ENCODE measurements around the gene RASGEF1C. TPM values are rescaled to one million over a fixed set of nuclear protein-coding genes. Genes with fewer than 3 reads are reported as not detected.

Gene RASGEF1C
- total RNA-seq, 1 donor from 2014 or later, result not detected

DNA sequence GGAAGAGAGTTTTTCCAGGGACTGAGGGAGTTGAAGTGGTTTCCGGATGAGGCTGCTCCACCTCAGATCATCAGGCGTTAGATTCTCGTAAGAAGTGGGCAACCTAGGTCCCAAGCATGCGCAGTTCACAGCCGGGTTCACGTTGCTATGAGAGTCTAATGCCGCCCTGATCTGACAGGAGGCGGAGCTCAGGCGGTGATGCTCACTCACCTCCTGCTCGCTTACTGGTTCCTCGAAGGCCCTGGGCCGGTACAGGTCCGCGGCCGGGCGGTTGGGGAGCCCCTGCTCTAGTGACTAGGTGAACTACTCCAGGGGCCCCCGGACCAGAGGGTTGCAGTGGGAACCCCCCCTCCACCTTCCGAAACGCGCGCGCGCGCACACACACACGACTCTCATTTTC lies 136.5 kb downstream of the RASGEF1C start:
- peak; percentile 59 for DNase-seq
- TF ChIP-seq CTCF (IDR thresholded peaks at IDR 0.05), result no peak
- Histone ChIP-seq H3K4me1 (peaks cover 21% of the 10 kb centered on the region), H3K4me3 (peak overlapping the region; percentile 94), H3K27me3 (ENCODE audit: low read depth) (no peaks in the 10 kb centered on the region), H3K36me3 (no peaks in the 10 kb centered on the region), H3K9me3 (no peaks in the 10 kb centered on the region), H3K27ac (peak overlapping the region; percentile 92)
- ATAC-seq, result no peak
- intact Hi-C loops (cut with DNase I), result no loop called here

DNA sequence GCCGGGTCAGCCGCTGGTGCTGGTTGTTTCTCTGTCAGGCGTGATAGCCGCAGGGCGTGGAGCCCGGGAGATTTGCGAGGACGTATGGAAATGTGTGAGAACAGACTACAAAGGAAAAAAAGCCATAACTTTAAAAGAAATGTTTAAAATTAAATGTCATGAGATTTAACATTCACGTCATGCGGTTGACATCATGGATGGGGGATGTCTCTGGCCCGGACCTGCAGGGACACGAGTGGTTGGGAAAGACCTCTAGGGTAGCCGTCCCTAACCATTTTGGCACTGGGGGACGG lies 136.8 kb downstream of the RASGEF1C start:
- H3K4me3 ChIP-seq, result peak overlapping the region; percentile 94
- peak overlapping the region; percentile 92 for H3K27ac ChIP-seq
- no peak for TF ChIP-seq CTCF (IDR thresholded peaks at IDR 0.05)
- intact Hi-C loops (cut with DNase I), result no loop called here
- no peaks in the 10 kb centered on the region for H3K27me3 ChIP-seq (ENCODE audit: low read depth)
- DNase-seq (no peak), ATAC-seq (no peak)
- no peaks in the 10 kb centered on the region for H3K36me3 ChIP-seq
- H3K9me3 ChIP-seq, result no peaks in the 10 kb centered on the region
- peaks cover 21% of the 10 kb centered on the region for H3K4me1 ChIP-seq

DNA sequence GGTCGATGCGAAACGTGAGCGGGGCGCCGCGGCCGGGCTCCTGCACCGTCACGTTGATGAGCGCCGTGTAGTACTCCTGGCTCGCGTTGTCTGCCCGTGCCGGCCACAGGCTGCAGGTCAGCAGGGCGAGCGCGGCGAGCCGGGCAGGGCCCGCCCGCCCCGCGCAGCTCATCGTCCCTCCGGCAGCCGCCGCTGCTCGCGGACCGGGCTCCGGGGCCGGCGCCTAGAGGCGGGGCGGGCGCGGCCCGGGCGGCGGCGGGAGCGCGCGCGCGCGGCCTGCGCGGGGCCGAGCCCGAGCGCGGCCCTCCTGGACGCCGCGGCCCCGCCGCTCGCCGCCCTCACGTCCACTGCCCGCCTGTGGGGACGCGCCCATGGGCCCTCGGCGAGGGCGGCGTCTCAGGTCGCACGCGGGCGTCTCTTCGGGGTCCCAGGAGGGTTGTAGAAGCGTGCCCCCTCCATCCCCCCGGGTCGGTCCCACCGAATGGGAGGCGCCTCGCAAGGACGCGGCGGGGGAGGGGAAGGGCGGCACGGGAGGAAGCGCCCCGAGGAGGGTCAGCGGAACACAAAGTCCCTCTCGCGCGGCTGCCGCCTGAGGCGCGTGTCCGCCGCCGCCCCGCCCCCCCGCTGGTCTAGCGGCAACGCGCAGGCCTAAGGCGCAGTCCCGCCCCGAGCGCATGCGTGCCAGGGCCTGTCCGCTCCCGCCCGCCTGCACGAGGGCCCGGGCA lies 137.3 kb downstream of the RASGEF1C start, which contains the start of gene RNF130:
Gene RNF130 (minus strand): TSS at position 229 of the 725 bp plus-strand sequence. CDS start 57 bp downstream, at position 172.
- intact Hi-C loops (cut with DNase I), result no loop called here
- Histone ChIP-seq H3K27me3 (ENCODE audit: low read depth) (no peaks in the 10 kb centered on the region), H3K4me1 (peaks cover 21% of the 10 kb centered on the region), H3K27ac (peak within 1 kb of the TSS; percentile 92), H3K36me3 (no peaks in the 10 kb centered on the region), H3K4me3 (peak within 1 kb of the TSS; percentile 94), H3K9me3 (no peaks in the 10 kb centered on the region)
- peak; percentile 97 for ATAC-seq
- no peak for TF ChIP-seq CTCF (IDR thresholded peaks at IDR 0.05)
- peak; percentile 95 for DNase-seq

GRCh38 chr5:180070756-180071530 lies 138.1 kb downstream of the RASGEF1C start:
- DNase-seq (peak; percentile 72), ATAC-seq (peak; percentile 41 to 57)
- intact Hi-C loops (cut with DNase I), result no loop called here
- Histone ChIP-seq H3K4me1 (peaks cover 21% of the 10 kb centered on the region), H3K9me3 (no peaks in the 10 kb centered on the region), H3K27ac (peak overlapping the region; percentile 92), H3K36me3 (no peaks in the 10 kb centered on the region), H3K27me3 (ENCODE audit: low read depth) (no peaks in the 10 kb centered on the region), H3K4me3 (peak overlapping the region; percentile 94)
- no peak for TF ChIP-seq CTCF (IDR thresholded peaks at IDR 0.05)

DNA sequence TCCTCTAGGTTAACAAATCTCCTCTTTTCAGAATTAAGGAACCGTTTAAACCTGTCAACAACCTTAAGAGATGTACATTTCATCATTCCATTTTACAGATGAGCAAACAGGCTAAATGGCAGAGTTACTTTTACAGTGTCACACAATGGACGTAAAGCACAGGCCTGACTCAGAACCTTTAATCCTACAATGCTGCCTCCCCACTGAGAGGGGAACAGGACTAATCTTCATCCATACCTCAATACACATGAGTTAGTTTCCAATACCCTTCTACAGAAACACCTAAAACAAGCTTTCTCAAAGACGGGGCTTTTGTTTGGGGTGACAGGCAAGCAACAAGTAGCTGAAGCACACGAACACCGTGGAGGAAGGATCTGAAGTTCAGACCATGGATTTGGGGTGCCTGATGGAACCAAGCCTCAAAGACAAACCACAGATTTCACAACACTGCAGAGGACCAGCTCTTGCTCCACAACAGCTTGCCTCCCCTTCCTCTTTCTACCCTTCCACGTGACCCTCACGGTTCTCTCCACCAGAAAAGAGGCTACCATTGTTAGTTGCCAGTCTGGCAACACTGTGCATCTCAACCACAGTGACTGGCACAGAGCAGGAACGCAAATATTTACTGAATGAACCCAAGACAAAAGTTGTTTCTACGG lies 139.3 kb downstream of the RASGEF1C start:
- no peak for TF ChIP-seq CTCF (IDR thresholded peaks at IDR 0.05)
- intact Hi-C loops (cut with DNase I), result no loop called here
- Histone ChIP-seq H3K9me3 (no peaks in the 10 kb centered on the region), H3K4me1 (peaks cover 21% of the 10 kb centered on the region), H3K36me3 (no peaks in the 10 kb centered on the region), H3K27me3 (ENCODE audit: low read depth) (no peaks in the 10 kb centered on the region), H3K4me3 (peak overlapping the region; percentile 94), H3K27ac (peak overlapping the region; percentile 92)
- DNase-seq (peak; percentile 60), ATAC-seq (peak; percentile 9 to 34)

Data from lower lobe of right lung (tissue), 2 donors.